CD4-positive, alpha-beta memory T cell (primary cell): ENCODE data around the gene GALNT13. TPM values are rescaled to one million over a fixed set of nuclear protein-coding genes. Genes with fewer than 3 reads are reported as not detected.

Experiments used
- CTCF ChIA-PET: fragments of 350-600 bp; sonication (Branson Sonifier 250); formaldehyde crosslinking; loops from one replicate; lab custom pipeline; 2021; ENCODE audit warnings: inconsistent platforms; ENCODE audit not compliant: partially characterized antibody; lab: Charles Lee
- POLR2A ChIA-PET: fragments of 350-600 bp; sonication (Branson Sonifier 250); formaldehyde crosslinking; loops from one replicate; lab custom pipeline; 2021; ENCODE audit not compliant: partially characterized antibody; lab: Charles Lee
- DNase-seq, 5 donors: peaks; one replicate each; pipeline versions ENCODE4 v3.0.0 to v3.0.0-alpha.2; 2020 to 2022; ENCODE audit warnings: mixed read lengths in 1 of 5
- H3K27ac ChIP-seq: one replicate; pipeline ENCODE4 v1.7.0; 2013; ENCODE audit warnings: low read depth, low read length
- H3K27me3 ChIP-seq: 2 replicates; pipeline ENCODE4 v1.7.0; 2013; ENCODE audit warnings: mild to moderate bottlenecking, low read length, moderate library complexity; ENCODE audit not compliant: insufficient read depth
- H3K36me3 ChIP-seq: 2 replicates; pipeline ENCODE4 v1.7.0; 2013; ENCODE audit warnings: mild to moderate bottlenecking, low read length, moderate library complexity; ENCODE audit not compliant: insufficient read depth
- H3K4me1 ChIP-seq: 2 replicates; pipeline ENCODE4 v1.7.0; 2013; ENCODE audit warnings: mild to moderate bottlenecking, low read length, moderate library complexity; ENCODE audit not compliant: insufficient read depth
- H3K4me3 ChIP-seq, 2 donors: one replicate each; pipeline ENCODE4 v1.7.0; 2013; ENCODE audit warnings: low read length in 2 of 2, mild to moderate bottlenecking in 1 of 2
- H3K9me3 ChIP-seq, 2 donors: one replicate each; pipeline ENCODE4 v1.7.0; 2013; ENCODE audit warnings: low read length in 2 of 2, control low read depth in 1 of 2; ENCODE audit not compliant: control insufficient read depth in 1 of 2
- H3K27ac Mint-ChIP-seq, 7 donors: one replicate each; pipeline ENCODE4 v1.8.0; 2020 to 2021; ENCODE audit warnings: mixed read lengths in 7 of 7, mild to moderate bottlenecking in 6 of 7, inconsistent platforms in 3 of 7, moderate library complexity in 3 of 7
- H3K27me3 Mint-ChIP-seq, 2 donors: one replicate each; pipeline ENCODE4 v1.8.0; 2020 to 2021; ENCODE audit warnings: mixed read lengths in 2 of 2
- H3K36me3 Mint-ChIP-seq, 2 donors: one replicate each; pipeline ENCODE4 v1.8.0; 2020 to 2021; ENCODE audit warnings: mixed read lengths in 2 of 2, inconsistent platforms in 1 of 2, mild to moderate bottlenecking in 1 of 2
- H3K4me1 Mint-ChIP-seq, 4 donors: one replicate each; pipeline ENCODE4 v1.8.0; 2020 to 2021; ENCODE audit warnings: mixed read lengths in 4 of 4, mild to moderate bottlenecking in 1 of 4
- H3K4me3 Mint-ChIP-seq, 8 donors: one replicate each; pipeline ENCODE4 v1.8.0; 2020 to 2021; ENCODE audit warnings: mixed read lengths in 8 of 8, mild to moderate bottlenecking in 7 of 8, moderate library complexity in 6 of 8, inconsistent platforms in 3 of 8
- H3K9me3 Mint-ChIP-seq, 8 donors: one replicate each; pipeline ENCODE4 v1.8.0; 2020 to 2021; ENCODE audit warnings: mixed read lengths in 8 of 8, mild to moderate bottlenecking in 5 of 8, inconsistent platforms in 3 of 8, moderate library complexity in 1 of 8
- intact Hi-C: fragments of 100-400 bp; cut with micrococcal nuclease; formaldehyde crosslinking; loops from one replicate; pipeline ENCODE4 v1.15.1; 2023
- polyA plus RNA-seq, 2 donors: library from polyadenylated mRNA; unstranded; fragments of 300-500 nt; fragmentation: Illumina TruSeq; gene quantifications; one replicate each; pipeline ENCODE4 v1.2.3, GENCODE V29; 2021
- total RNA-seq, 2 experiments: library from RNA; stranded (reverse); gene quantifications; one replicate each; pipeline ENCODE4 v1.2.3, GENCODE V29; 2021

GALNT13 gene
- total and polyA plus RNA-seq, 4 experiments from 2014 or later = 0.79 TPM; not detected in 3

DNA sequence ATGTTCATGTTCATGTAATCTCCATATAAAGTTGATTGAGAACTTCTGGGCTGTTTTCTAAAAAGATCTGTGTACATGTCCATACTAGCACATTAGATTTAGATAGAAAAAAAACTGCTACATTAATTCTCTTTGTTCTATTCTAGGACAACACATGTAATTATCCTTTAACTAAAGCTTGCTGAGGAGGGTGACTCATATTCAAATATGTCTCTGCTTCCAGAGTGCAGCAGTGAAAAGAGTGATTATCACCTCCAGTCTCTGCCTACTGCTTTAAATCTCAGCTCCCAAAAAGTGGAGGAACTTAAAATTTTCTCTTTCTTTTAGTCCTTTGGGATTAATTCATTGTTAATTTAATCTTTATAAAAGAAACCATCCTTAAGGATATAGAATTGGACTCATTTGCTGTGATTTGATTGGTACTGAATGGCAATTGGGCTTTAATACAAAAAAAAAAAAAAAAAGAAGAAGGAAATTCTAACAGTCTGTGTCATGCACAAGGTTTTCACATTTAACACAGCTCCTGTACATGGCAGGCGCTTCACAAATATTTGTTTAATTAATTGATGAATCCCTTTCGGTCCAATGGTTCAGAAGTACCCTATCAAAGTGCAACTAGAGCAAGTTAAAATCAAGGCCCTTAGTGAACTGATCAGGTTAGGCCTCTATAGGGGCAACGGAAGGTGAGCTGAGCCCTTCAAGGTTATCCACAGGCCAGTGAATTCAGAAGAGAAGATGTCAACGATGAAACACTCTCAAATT, 612.8 kb downstream of the GALNT13 start:
- intact Hi-C loops = no loop called here
- no peak for DNase-seq
- no peaks in the 10 kb centered on the region for H3K36me3 ChIP-seq
- no peaks in the 10 kb centered on the region for H3K9me3 ChIP-seq
- no peak overlapping the region for H3K4me3 ChIP-seq
- no peak overlapping the region for H3K27ac Mint-ChIP-seq
- H3K4me1 Mint-ChIP-seq = no peaks in the 10 kb centered on the region
- no peaks in the 10 kb centered on the region for H3K4me1 ChIP-seq
- ChIA-PET CTCF (no interaction called here), POLR2A (no interaction called here)
- H3K4me3 Mint-ChIP-seq = no peak overlapping the region
- H3K27me3 Mint-ChIP-seq = no peaks in the 10 kb centered on the region
- no peaks in the 10 kb centered on the region for H3K36me3 Mint-ChIP-seq
- peaks cover 0 to 7% (median 0%) of the 10 kb centered on the region in 8 donors for H3K9me3 Mint-ChIP-seq
- no peak overlapping the region for H3K27ac ChIP-seq
- H3K27me3 ChIP-seq = no peaks in the 10 kb centered on the region

DNA sequence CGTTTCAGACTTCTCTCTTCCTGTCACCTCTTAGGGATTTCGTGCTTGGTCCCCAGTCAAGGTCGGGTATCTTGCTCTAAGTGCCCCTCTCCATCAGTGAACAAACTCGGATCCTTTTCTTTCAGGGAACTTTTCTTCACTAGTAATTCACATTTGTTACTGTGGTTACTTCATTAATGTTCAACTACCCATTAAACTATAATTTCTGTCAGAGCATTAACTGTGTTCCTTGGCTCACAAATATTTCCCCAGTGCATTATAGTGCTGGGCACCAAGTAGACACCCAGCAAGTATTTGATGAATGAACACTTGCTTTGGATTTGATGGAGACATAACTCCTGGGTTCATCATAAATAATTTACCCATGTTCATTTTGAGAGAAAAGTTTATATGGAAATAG, 617.1 kb downstream of the GALNT13 start:
- H3K4me3 ChIP-seq = no peak overlapping the region
- intact Hi-C loops = no loop called here
- H3K9me3 Mint-ChIP-seq = peaks cover 0 to 6% (median under 1%) of the 10 kb centered on the region in 8 donors
- H3K27me3 Mint-ChIP-seq = no peaks in the 10 kb centered on the region
- H3K4me1 ChIP-seq = no peaks in the 10 kb centered on the region
- no peaks in the 10 kb centered on the region for H3K27me3 ChIP-seq
- H3K36me3 ChIP-seq = no peaks in the 10 kb centered on the region
- no peak overlapping the region for H3K27ac ChIP-seq
- H3K27ac Mint-ChIP-seq = no peak overlapping the region
- no peaks in the 10 kb centered on the region for H3K9me3 ChIP-seq
- H3K4me1 Mint-ChIP-seq = no peaks in the 10 kb centered on the region
- DNase-seq = no peak
- H3K4me3 Mint-ChIP-seq = no peak overlapping the region
- ChIA-PET CTCF (no interaction called here), POLR2A (no interaction called here)
- no peaks in the 10 kb centered on the region for H3K36me3 Mint-ChIP-seq

DNA sequence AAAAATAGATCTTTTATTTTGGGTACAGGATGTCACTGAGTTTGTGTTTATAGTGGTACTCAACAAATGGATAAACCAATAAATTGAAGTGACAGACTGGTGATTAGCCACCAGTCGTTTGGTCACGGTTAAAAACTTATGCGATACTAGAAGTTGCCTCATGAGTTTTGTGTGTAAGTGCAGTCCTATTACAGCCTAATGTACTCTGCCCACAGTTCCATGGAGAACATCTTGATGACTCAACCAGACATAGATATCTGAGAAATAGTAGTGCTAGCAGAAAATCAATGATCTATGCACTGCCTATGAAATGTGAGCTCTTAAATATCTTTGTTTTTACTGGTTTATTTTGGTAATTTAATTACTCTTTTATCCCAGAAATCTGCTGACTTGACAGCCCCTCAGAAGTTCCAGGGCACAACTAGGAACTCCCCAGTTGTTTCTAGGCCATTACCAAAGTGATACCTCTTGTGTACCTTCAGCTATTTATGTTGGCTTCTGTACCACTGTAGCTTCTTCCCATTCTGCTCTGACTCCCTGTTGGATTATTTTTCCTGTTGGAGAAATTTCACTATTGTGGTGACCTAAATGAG, 617.6 kb downstream of the GALNT13 start:
- POLR2A ChIA-PET = no interaction called here
- Histone ChIP-seq H3K9me3 (no peaks in the 10 kb centered on the region), H3K27me3 (no peaks in the 10 kb centered on the region), H3K4me1 (no peaks in the 10 kb centered on the region), H3K27ac (no peak overlapping the region), H3K4me3 (no peak overlapping the region), H3K36me3 (no peaks in the 10 kb centered on the region)
- CTCF ChIA-PET = no interaction called here
- Mint-ChIP-seq H3K4me1 (no peaks in the 10 kb centered on the region), H3K9me3 (peaks cover 0 to 6% (median 1%) of the 10 kb centered on the region in 8 donors), H3K4me3 (no peak overlapping the region), H3K27ac (no peak overlapping the region), H3K36me3 (no peaks in the 10 kb centered on the region), H3K27me3 (no peaks in the 10 kb centered on the region)
- intact Hi-C loops = no loop called here
- DNase-seq = no peak

DNA sequence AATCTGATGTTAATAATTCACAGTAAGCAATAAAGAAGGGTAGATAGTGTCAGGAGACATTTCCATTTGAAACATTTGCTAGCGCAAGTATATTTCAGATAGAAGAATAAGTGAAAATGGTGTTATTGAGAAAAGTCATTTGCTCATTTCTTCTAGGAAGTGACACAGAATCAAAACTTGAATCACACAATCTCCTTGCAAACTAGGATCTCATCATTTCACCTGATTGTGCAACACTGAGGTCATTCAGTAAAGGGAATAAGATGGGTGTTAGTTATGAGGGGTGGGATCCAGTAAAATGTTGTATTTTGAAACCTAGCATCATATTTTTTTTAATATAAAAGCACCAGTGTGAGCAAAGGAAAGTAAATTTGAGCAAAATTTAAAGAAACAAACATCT, 618.8 kb downstream of the GALNT13 start:
- no peaks in the 10 kb centered on the region for H3K36me3 Mint-ChIP-seq
- intact Hi-C loops = no loop called here
- no peaks in the 10 kb centered on the region for H3K27me3 Mint-ChIP-seq
- CTCF ChIA-PET = no interaction called here
- H3K27me3 ChIP-seq = no peaks in the 10 kb centered on the region
- peaks cover 0 to 6% (median 2%) of the 10 kb centered on the region in 8 donors for H3K9me3 Mint-ChIP-seq
- H3K27ac ChIP-seq = no peak overlapping the region
- H3K4me1 Mint-ChIP-seq = no peaks in the 10 kb centered on the region
- H3K4me3 ChIP-seq = no peak overlapping the region
- no peaks in the 10 kb centered on the region for H3K36me3 ChIP-seq
- POLR2A ChIA-PET = no interaction called here
- H3K9me3 ChIP-seq = no peaks in the 10 kb centered on the region
- no peaks in the 10 kb centered on the region for H3K4me1 ChIP-seq
- no peak for DNase-seq
- H3K27ac Mint-ChIP-seq = no peak overlapping the region
- no peak overlapping the region for H3K4me3 Mint-ChIP-seq

DNA sequence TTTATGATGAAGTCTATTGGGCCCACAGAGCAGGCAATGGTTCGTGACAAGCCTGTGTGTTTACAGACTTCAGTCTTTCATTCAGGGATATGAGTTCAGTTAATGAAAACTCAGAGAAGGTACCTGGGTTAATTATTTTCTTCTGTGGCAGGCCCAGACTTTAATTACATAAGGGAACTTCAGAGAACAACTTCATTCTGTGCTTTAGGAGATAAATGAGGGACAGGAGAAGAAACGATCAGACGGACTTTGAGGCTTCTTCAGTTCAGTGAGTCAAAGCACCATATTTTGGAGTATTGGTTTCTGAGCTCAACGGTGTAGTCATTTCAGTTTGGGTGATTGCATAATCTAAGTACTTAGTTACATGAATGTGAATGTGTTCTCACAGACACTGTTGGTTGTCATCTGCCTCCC, 623.7 kb downstream of the GALNT13 start:
- no peak overlapping the region for H3K27ac Mint-ChIP-seq
- Histone ChIP-seq H3K9me3 (no peaks in the 10 kb centered on the region), H3K4me3 (no peak overlapping the region), H3K27me3 (no peaks in the 10 kb centered on the region), H3K27ac (no peak overlapping the region), H3K4me1 (no peaks in the 10 kb centered on the region), H3K36me3 (no peaks in the 10 kb centered on the region)
- ChIA-PET POLR2A (no interaction called here), CTCF (no interaction called here)
- DNase-seq = no peak
- H3K27me3 Mint-ChIP-seq = no peaks in the 10 kb centered on the region
- no peak overlapping the region for H3K4me3 Mint-ChIP-seq
- no peaks in the 10 kb centered on the region for H3K36me3 Mint-ChIP-seq
- H3K9me3 Mint-ChIP-seq = peaks cover 0 to 12% (median 6%) of the 10 kb centered on the region in 8 donors
- intact Hi-C loops = no loop called here
- no peaks in the 10 kb centered on the region for H3K4me1 Mint-ChIP-seq

DNA sequence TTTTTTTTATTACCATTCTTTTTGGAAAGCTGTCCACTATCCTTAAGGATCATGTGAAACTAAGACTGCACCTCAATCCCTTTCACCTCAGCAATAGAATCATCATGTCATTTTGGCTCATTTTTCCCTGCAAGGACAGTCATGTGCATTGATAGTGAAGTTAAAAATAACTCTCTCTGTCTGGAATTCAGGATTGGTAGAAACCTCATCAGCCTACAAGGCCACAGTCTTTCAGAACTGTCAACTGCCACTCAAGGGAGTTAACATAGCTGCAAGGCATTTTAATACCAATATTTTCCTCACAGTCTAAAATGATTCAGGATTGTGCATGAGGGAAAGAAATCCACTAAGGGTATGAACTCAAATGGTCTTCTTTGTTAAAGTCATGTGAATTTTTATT, 625.3 kb downstream of the GALNT13 start:
- H3K27me3 Mint-ChIP-seq = no peaks in the 10 kb centered on the region
- no peaks in the 10 kb centered on the region for H3K9me3 ChIP-seq
- CTCF ChIA-PET = no interaction called here
- H3K4me3 Mint-ChIP-seq = no peak overlapping the region
- H3K4me3 ChIP-seq = no peak overlapping the region
- H3K4me1 ChIP-seq = no peaks in the 10 kb centered on the region
- peaks cover 0 to 14% (median 8%) of the 10 kb centered on the region in 8 donors for H3K9me3 Mint-ChIP-seq
- no peaks in the 10 kb centered on the region for H3K27me3 ChIP-seq
- H3K36me3 ChIP-seq = no peaks in the 10 kb centered on the region
- no peaks in the 10 kb centered on the region for H3K36me3 Mint-ChIP-seq
- H3K4me1 Mint-ChIP-seq = no peaks in the 10 kb centered on the region
- no peak overlapping the region for H3K27ac Mint-ChIP-seq
- intact Hi-C loops = no loop called here
- DNase-seq = no peak
- POLR2A ChIA-PET = no interaction called here
- H3K27ac ChIP-seq = no peak overlapping the region
